SK-N-SH (cell line): ENCODE results near the gene GRM2. TPM values are rescaled to one million over a fixed set of nuclear protein-coding genes. Genes with fewer than 3 reads are reported as not detected.

Experiments used
- CTCF ChIA-PET: fragments of 300-600, 350-600 bp; formaldehyde crosslinking; extraction: SDS; loops from one replicate; lab custom pipeline; 2021; lab: Yijun Ruan, JAX
- POLR2A ChIA-PET: fragments of 350-600 bp; sonication (Branson Sonifier 250); formaldehyde crosslinking; extraction: SDS; loops from one replicate; lab custom pipeline; 2020; ENCODE audit warnings: antibody characterized with exemption, inconsistent platforms; lab: Yijun Ruan, JAX
- DNase-seq: peaks from one replicate; pipeline ENCODE4 v3.0.0; 2012
- H2AFZ ChIP-seq: fragments of 200-600 bp; sonication (generic); 2 replicates; pipeline ENCODE4 v1.8.1; 2016; ENCODE audit warnings: antibody characterized with exemption, mild to moderate bottlenecking, low read depth
- H3F3A ChIP-seq: fragments of 200-600 bp; sonication (generic); replicated peaks from 2 replicates; pipeline ENCODE3; 2016; ENCODE audit warnings: antibody characterized with exemption, mild to moderate bottlenecking; ENCODE audit not compliant: insufficient read depth
- H3K27ac ChIP-seq, 2 experiments: fragments of 200-500 bp in 1 of 2; fragments of 200-600 bp in 1 of 2; sonication (Bioruptor generic) in 1 of 2; sonication (generic), shearing (Covaris generic) in 1 of 2; 2 replicates each; pipeline versions ENCODE4 v1.5.1 to v1.6.1; 2014 to 2016; ENCODE audit warnings: low read depth in 2 of 2, inconsistent platforms in 1 of 2, low read length in 1 of 2, mild to moderate bottlenecking in 1 of 2, mixed read lengths in 1 of 2
- H3K27me3 ChIP-seq: fragments of 200-600 bp; sonication (generic), shearing (Covaris generic); 2 replicates; pipeline ENCODE4 v1.6.1; 2016; ENCODE audit warnings: mixed run types; ENCODE audit not compliant: insufficient read depth
- H3K36me3 ChIP-seq, 2 experiments: fragments of 200-500 bp in 1 of 2; fragments of 200-600 bp in 1 of 2; sonication (Bioruptor generic) in 1 of 2; sonication (generic) in 1 of 2; replicated peaks in 1 of 2; 2 replicates each; pipeline versions ENCODE3 to v1.5.1; 2014 to 2016; ENCODE audit warnings: low read length in 1 of 2, mild to moderate bottlenecking in 1 of 2; ENCODE audit not compliant: insufficient read depth in 2 of 2, control insufficient read depth in 1 of 2
- H3K4me1 ChIP-seq, 2 experiments: fragments of 200-500 bp in 1 of 2; fragments of 200-600 bp in 1 of 2; sonication (Bioruptor generic) in 1 of 2; sonication (generic), shearing (Covaris generic) in 1 of 2; 2 replicates each; pipeline versions ENCODE4 v1.5.1 to v1.6.1; 2014 to 2016; ENCODE audit warnings: low read depth in 1 of 2, low read length in 1 of 2, mixed run types in 1 of 2; ENCODE audit not compliant: insufficient read depth in 2 of 2, control insufficient read depth in 1 of 2
- H3K4me2 ChIP-seq: fragments of 200-600 bp; sonication (generic), shearing (Covaris generic); 2 replicates; pipeline ENCODE4 v1.6.1; 2017; ENCODE audit warnings: mixed run types
- H3K4me3 ChIP-seq, 2 experiments: fragments of 200-500 bp in 1 of 2; fragments of 200-600 bp in 1 of 2; sonication (Bioruptor generic) in 1 of 2; sonication (generic), shearing (Covaris generic) in 1 of 2; 2 replicates each; pipeline versions ENCODE4 v1.5.1 to v1.8.1; 2014 to 2016; ENCODE audit warnings: low read depth in 2 of 2, inconsistent platforms in 1 of 2, low read length in 1 of 2, mild to moderate bottlenecking in 1 of 2, mixed read lengths in 1 of 2, moderate library complexity in 1 of 2
- H3K79me2 ChIP-seq: fragments of 200-600 bp; sonication (generic); 2 replicates; pipeline ENCODE4 v1.8.1; 2017; ENCODE audit warnings: mild to moderate bottlenecking; ENCODE audit not compliant: insufficient read depth
- H3K9ac ChIP-seq: fragments of 200-600 bp; sonication (generic); 2 replicates; pipeline ENCODE4 v1.6.1; 2017; ENCODE audit warnings: mixed run types
- H3K9me2 ChIP-seq: fragments of 200-600 bp; sonication (generic); 2 replicates; pipeline ENCODE4 v1.6.1; 2017; ENCODE audit warnings: mixed run types
- H3K9me3 ChIP-seq: fragments of 200-600 bp; sonication (generic); 2 replicates; pipeline ENCODE4 v1.6.1; 2017; ENCODE audit warnings: mixed run types, mild to moderate bottlenecking, moderate library complexity
- H4K20me1 ChIP-seq: fragments of 200-600 bp; sonication (generic); 2 replicates; pipeline ENCODE4 v1.6.1; 2017; ENCODE audit warnings: mild to moderate bottlenecking, mixed run types; ENCODE audit not compliant: insufficient read depth
- EP300 ChIP-seq, 2 experiments: IDR thresholded peaks; 2 replicates each; pipeline versions ENCODE4 v1.4.0 to v1.6.1; 2012; ENCODE audit warnings: borderline replicate concordance in 1 of 2, low read depth in 1 of 2, low read length in 1 of 2
- EZH2phosphoT487 ChIP-seq: fragments of 200-600 bp; sonication (generic); IDR thresholded peaks from 2 replicates; pipeline ENCODE4 v1.6.1; 2017; ENCODE audit warnings: low read depth, mixed run types, mild to moderate bottlenecking, antibody characterized with exemption, moderate library complexity, borderline replicate concordance
- FOSL2 ChIP-seq: IDR thresholded peaks from 2 replicates; pipeline ENCODE4 v1.4.0; 2012; ENCODE audit warnings: low read depth, mild to moderate bottlenecking, moderate library complexity, borderline replicate concordance
- FOXM1 ChIP-seq: IDR thresholded peaks from 2 replicates; pipeline ENCODE4 v1.4.0; 2012; ENCODE audit warnings: low read depth, mild to moderate bottlenecking
- GABPA ChIP-seq: IDR thresholded peaks from 2 replicates; pipeline ENCODE4 v1.4.0; 2012; ENCODE audit warnings: low read depth, mild to moderate bottlenecking
- GATA2 ChIP-seq: sonication (generic); formaldehyde crosslinking; IDR thresholded peaks from 2 replicates; pipeline ENCODE4 v1.5.0; 2020; ENCODE audit warnings: mild to moderate bottlenecking, missing genetic modification reagents
- JUND ChIP-seq: IDR thresholded peaks from 2 replicates; pipeline ENCODE4 v1.4.0; 2012
- NRF1 ChIP-seq: IDR thresholded peaks from 2 replicates; pipeline ENCODE4 v1.6.1; 2012; ENCODE audit warnings: low read depth, mild to moderate bottlenecking, low read length
- RFX5 ChIP-seq: IDR thresholded peaks from 2 replicates; pipeline ENCODE4 v1.6.1; 2012; ENCODE audit warnings: mild to moderate bottlenecking, improper control_type of control experiment, low read length
- RXRA ChIP-seq: IDR thresholded peaks from 2 replicates; pipeline ENCODE4 v1.4.0; 2012; ENCODE audit warnings: low read depth, mild to moderate bottlenecking, borderline replicate concordance
- SMC3 ChIP-seq: IDR thresholded peaks from 2 replicates; pipeline ENCODE4 v1.6.1; 2012; ENCODE audit warnings: low read depth, low read length, improper control_type of control experiment
- TCF12 ChIP-seq: IDR thresholded peaks from 2 replicates; pipeline ENCODE4 v1.4.0; 2012
- TEAD4 ChIP-seq: IDR thresholded peaks from 2 replicates; pipeline ENCODE4 v1.4.0; 2012; ENCODE audit warnings: mild to moderate bottlenecking, borderline replicate concordance; ENCODE audit not compliant: insufficient read depth
- YY1 ChIP-seq: IDR thresholded peaks from 2 replicates; pipeline ENCODE4 v1.4.0; 2012; ENCODE audit warnings: low read depth, mild to moderate bottlenecking
- WGBS: methylation state at CpG from one replicate; pipeline ENCODE4 v1.1.6; 2017; ENCODE audit warnings: low lambda C conversion rate; 5-methylcytosine and 5-hydroxymethylcytosine counted together
- polyA plus RNA-seq, 3 experiments: library from polyadenylated mRNA; depleted of rRNA; stranded (reverse); fragments of >200 nt; gene quantifications; 2 replicates each; pipeline ENCODE4 v1.2.3, GENCODE V29; 2012
- TF ChIP-seq, protein P1 (sequence below): IDR thresholded peaks from 2 replicates; pipeline ENCODE4 v1.6.1; 2012; ENCODE audit warnings: mild to moderate bottlenecking, low read depth, low read length, moderate library complexity
- TF ChIP-seq, protein P2 (sequence below): IDR thresholded peaks from 2 replicates; pipeline ENCODE4 v1.4.0; 2012; ENCODE audit warnings: low read depth, borderline replicate concordance
- TF ChIP-seq, protein P3 (sequence below): fragments of 150-350 bp; IDR thresholded peaks from 2 replicates; pipeline ENCODE4 v1.6.1; 2016; ENCODE audit warnings: mild to moderate bottlenecking, low read depth, low read length
- TF ChIP-seq, protein P4 (sequence below): IDR thresholded peaks from 2 replicates; pipeline ENCODE4 v1.4.0; 2012; ENCODE audit warnings: low read depth
- TF ChIP-seq, protein P5 (sequence below): IDR thresholded peaks from 2 replicates; pipeline ENCODE4 v1.4.0; 2012; ENCODE audit warnings: low read depth, borderline replicate concordance

Gene GRM2
- polyA plus RNA-seq, 1 of the 3 experiments (the other 2 are of a cell fraction), result 0.15 TPM

DNA sequence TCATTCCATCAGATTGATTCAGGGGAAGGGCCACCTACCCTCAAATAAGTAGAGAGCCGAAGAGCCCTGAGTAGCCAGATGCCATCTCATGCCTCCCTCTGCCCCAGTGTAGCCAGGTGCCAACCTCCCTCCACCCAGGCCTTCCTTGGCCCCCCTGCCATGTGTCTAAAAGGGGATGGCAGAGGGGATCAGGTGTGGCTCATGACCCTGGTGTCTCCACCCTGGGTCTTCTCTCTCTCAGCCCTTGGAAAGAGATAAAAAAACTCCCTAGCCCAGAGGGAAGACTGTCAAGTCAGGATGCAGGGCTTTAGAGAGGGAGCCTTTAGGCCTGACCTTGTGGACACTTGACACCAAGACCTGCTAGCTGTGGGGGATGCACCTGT is 5.2 kb downstream of the GRM2 start:
- TF ChIP-seq GABPA (no peak), NRF1 (no peak), YY1 (no peak), EP300 (IDR thresholded peaks at IDR 0.05; ENCODE audit: borderline replicate concordance in 1 of 2, low read depth in 1 of 2, low read length in 1 of 2) (no peak), GATA2 (CRISPR knock-in tag) (no peak), FOXM1 (no peak), TCF12 (no peak), EZH2phosphoT487 (no peak), TEAD4 (no peak), RFX5 (no peak), SMC3 (no peak), JUND (no peak), RXRA (no peak), FOSL2 (no peak)
- TF ChIP-seq, protein P1, sequence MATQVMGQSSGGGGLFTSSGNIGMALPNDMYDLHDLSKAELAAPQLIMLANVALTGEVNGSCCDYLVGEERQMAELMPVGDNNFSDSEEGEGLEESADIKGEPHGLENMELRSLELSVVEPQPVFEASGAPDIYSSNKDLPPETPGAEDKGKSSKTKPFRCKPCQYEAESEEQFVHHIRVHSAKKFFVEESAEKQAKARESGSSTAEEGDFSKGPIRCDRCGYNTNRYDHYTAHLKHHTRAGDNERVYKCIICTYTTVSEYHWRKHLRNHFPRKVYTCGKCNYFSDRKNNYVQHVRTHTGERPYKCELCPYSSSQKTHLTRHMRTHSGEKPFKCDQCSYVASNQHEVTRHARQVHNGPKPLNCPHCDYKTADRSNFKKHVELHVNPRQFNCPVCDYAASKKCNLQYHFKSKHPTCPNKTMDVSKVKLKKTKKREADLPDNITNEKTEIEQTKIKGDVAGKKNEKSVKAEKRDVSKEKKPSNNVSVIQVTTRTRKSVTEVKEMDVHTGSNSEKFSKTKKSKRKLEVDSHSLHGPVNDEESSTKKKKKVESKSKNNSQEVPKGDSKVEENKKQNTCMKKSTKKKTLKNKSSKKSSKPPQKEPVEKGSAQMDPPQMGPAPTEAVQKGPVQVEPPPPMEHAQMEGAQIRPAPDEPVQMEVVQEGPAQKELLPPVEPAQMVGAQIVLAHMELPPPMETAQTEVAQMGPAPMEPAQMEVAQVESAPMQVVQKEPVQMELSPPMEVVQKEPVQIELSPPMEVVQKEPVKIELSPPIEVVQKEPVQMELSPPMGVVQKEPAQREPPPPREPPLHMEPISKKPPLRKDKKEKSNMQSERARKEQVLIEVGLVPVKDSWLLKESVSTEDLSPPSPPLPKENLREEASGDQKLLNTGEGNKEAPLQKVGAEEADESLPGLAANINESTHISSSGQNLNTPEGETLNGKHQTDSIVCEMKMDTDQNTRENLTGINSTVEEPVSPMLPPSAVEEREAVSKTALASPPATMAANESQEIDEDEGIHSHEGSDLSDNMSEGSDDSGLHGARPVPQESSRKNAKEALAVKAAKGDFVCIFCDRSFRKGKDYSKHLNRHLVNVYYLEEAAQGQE, result no peak
- TF ChIP-seq, protein P2, sequence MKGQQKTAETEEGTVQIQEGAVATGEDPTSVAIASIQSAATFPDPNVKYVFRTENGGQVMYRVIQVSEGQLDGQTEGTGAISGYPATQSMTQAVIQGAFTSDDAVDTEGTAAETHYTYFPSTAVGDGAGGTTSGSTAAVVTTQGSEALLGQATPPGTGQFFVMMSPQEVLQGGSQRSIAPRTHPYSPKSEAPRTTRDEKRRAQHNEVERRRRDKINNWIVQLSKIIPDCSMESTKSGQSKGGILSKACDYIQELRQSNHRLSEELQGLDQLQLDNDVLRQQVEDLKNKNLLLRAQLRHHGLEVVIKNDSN, result no peak
- TF ChIP-seq, protein P3, sequence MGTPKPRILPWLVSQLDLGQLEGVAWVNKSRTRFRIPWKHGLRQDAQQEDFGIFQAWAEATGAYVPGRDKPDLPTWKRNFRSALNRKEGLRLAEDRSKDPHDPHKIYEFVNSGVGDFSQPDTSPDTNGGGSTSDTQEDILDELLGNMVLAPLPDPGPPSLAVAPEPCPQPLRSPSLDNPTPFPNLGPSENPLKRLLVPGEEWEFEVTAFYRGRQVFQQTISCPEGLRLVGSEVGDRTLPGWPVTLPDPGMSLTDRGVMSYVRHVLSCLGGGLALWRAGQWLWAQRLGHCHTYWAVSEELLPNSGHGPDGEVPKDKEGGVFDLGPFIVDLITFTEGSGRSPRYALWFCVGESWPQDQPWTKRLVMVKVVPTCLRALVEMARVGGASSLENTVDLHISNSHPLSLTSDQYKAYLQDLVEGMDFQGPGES, result no peak
- TF ChIP-seq, protein P4, sequence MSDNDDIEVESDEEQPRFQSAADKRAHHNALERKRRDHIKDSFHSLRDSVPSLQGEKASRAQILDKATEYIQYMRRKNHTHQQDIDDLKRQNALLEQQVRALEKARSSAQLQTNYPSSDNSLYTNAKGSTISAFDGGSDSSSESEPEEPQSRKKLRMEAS, result no peak
- TF ChIP-seq, protein P5, sequence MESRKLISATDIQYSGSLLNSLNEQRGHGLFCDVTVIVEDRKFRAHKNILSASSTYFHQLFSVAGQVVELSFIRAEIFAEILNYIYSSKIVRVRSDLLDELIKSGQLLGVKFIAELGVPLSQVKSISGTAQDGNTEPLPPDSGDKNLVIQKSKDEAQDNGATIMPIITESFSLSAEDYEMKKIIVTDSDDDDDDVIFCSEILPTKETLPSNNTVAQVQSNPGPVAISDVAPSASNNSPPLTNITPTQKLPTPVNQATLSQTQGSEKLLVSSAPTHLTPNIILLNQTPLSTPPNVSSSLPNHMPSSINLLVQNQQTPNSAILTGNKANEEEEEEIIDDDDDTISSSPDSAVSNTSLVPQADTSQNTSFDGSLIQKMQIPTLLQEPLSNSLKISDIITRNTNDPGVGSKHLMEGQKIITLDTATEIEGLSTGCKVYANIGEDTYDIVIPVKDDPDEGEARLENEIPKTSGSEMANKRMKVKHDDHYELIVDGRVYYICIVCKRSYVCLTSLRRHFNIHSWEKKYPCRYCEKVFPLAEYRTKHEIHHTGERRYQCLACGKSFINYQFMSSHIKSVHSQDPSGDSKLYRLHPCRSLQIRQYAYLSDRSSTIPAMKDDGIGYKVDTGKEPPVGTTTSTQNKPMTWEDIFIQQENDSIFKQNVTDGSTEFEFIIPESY, result no peak
- POLR2A ChIA-PET, result no interaction called here
- DNase-seq, result no peak
- no peaks in the 10 kb centered on the region for H3K27me3 ChIP-seq
- no peak overlapping the region for H3K27ac ChIP-seq
- H3K4me3 ChIP-seq, result no peak overlapping the region
- no peaks in the 10 kb centered on the region for H3K9me2 ChIP-seq
- 22% methylated on average over 1 of the region's 1 CpG for WGBS
- no peaks in the 10 kb centered on the region for H3K36me3 ChIP-seq
- H3K4me2 ChIP-seq, result no peak overlapping the region
- no peaks in the 10 kb centered on the region for H3K79me2 ChIP-seq
- CTCF ChIA-PET, result interaction anchor here (1.3 kb wide), 1 partner anchor 17 kb away, joined by 4 read pairs; no protein-coding TSS in a partner anchor
- H4K20me1 ChIP-seq, result peaks cover 8% of the 10 kb centered on the region
- H2AFZ ChIP-seq, result no peak overlapping the region
- peaks cover 0 to 5% of the 10 kb centered on the region in 2 experiments; a peak in 1 of 4 replicates for H3K4me1 ChIP-seq
- no peaks in the 10 kb centered on the region for H3K9me3 ChIP-seq
- no peaks in the 10 kb centered on the region for H3F3A ChIP-seq
- H3K9ac ChIP-seq, result no peak overlapping the region
